Heart right ventricle (tissue), 16 donors: Measurements from ENCODE around the gene UBE3A. TPM values are rescaled to one million over a fixed set of nuclear protein-coding genes. Genes with fewer than 3 reads are reported as not detected.

ENCODE experiments used
- ATAC-seq, 8 donors: fragments of 200-7000 bp; cut with Tn5 transposase; one replicate each; pipeline ENCODE4 v1.9.1; 2020; ENCODE audit warnings: mild to moderate bottlenecking in 8 of 8, moderate library complexity in 8 of 8, moderate number of reproducible peaks in 1 of 8
- DNase-seq, 2 donors: peaks; one replicate each; pipeline ENCODE4 v3.0.0-alpha.2; 2020
- H3K27ac ChIP-seq, 10 donors: fragments of 200-600 bp; sonication (generic) in 2 of 10; one replicate each; pipeline versions ENCODE4 v1.5.0 to v1.8.0; 2020 to 2022; ENCODE audit warnings: mild to moderate bottlenecking in 3 of 10
- H3K27me3 ChIP-seq, 7 donors: fragments of 200-600 bp; one replicate each; pipeline ENCODE4 v1.8.0; 2021 to 2022; ENCODE audit warnings: mild to moderate bottlenecking in 2 of 7
- H3K36me3 ChIP-seq, 9 donors: fragments of 200-600 bp; sonication (generic) in 1 of 9; one replicate each; pipeline versions ENCODE4 v1.5.0 to v1.8.0; 2020 to 2022; ENCODE audit warnings: mild to moderate bottlenecking in 2 of 9
- H3K4me1 ChIP-seq, 9 donors: fragments of 200-600 bp; sonication (generic) in 1 of 9; one replicate each; pipeline versions ENCODE4 v1.5.0 to v1.8.0; 2020 to 2022; ENCODE audit warnings: mild to moderate bottlenecking in 4 of 9
- H3K4me3 ChIP-seq, 10 donors: fragments of 200-600 bp; sonication (generic) in 2 of 10; one replicate each; pipeline versions ENCODE4 v1.5.0 to v1.8.0; 2020 to 2022; ENCODE audit warnings: mild to moderate bottlenecking in 7 of 10, moderate library complexity in 2 of 10
- H3K9me3 ChIP-seq, 11 donors: fragments of 200-600 bp in 10 of 11; sonication (generic) in 2 of 11; one replicate each; pipeline versions ENCODE4 v1.5.0 to v1.8.0; 2013 to 2022; ENCODE audit warnings: mild to moderate bottlenecking in 2 of 11, control low read depth in 1 of 11, moderate library complexity in 1 of 11
- WGBS, 2 donors: extraction: QIAGEN DNeasy Blood & Tissue Kit; methylation state at CpG; one replicate each; pipeline ENCODE4 v1.1.7; 2013; ENCODE audit warnings: inconsistent platforms in 1 of 2; 5-methylcytosine and 5-hydroxymethylcytosine counted together
- intact Hi-C, 10 donors: fragments of 100-400 bp; cut with DNase I; formaldehyde crosslinking; loops; one replicate each; pipeline versions ENCODE4 v1.11.1 to v1.14.2; 2022
- polyA plus RNA-seq, 2 donors: library from polyadenylated mRNA; stranded (reverse); fragments of 200-250 nt; gene quantifications; one replicate each; pipeline ENCODE4 v1.2.3, GENCODE V29; 2013
- total RNA-seq, 10 donors: library from RNA; stranded (reverse); fragmentation: NEBNext Ultra II Directional in 3 of 10; extraction: Animal tissue kit (Norgen Biotek cat#: 25700) in 3 of 10; gene quantifications; one replicate each; pipeline versions ENCODE4 v1.2.1 to v1.2.4, GENCODE V29; 2021 to 2023
- TF ChIP-seq, protein P1 (sequence below), 9 donors: fragments of 200-600 bp; sonication (generic) in 2 of 9; IDR thresholded peaks; one replicate each; pipeline versions ENCODE4 v1.5.0 to v1.8.0; 2021 to 2022; ENCODE audit warnings: antibody characterized with exemption in 9 of 9, mild to moderate bottlenecking in 5 of 9, moderate library complexity in 1 of 9
- donor health status: Arrhythmogenic right ventricular cardiomyopathy.
- donor health status: ischemic (EF 13 %, LVEDD 7.1; RV severe dilation, severe dysfunction).
- donor health status: healthy with polysubstance abuse.
- donor health status: DM: no; HTN: yes; CAD: no.
- donor health status: DM: no; HTN: no; CAD: no.
- donor health status: ischemic (EF 25% LVEDD 6.9; RV normal size, moderate dysfunction).
- donor health status: ischemic (EF 25% LVEDD 5.7; RV mildly dilated, moderate dysfunction).
- donor health status: healthy.
- donor health status: DM: yes; HTN: yes; CAD: no.
- donor health status: Ischemic cardiomyopathy.
- donor health status: ischemic (EF 35%, LVEDD 5.7; RV mildly dilated, moderate dysfunction).
- donor health status: nonischemic (EF 11% LVEDD 7.7; RV severe dilation, severe dysfunction).
- donor health status: DM: yes; HTN: yes; CAD: no.
- donor health status: PGD.
- donor health status: ischemic (EF 29% LVEDD 5.4; RV normal size, mild dysfunction).
- donor health status: nonischemic (EF 23%, LVEDD 6.1; RV moderate dilation, normal function).

UBE3A gene
- total and polyA plus RNA-seq, 12 donors: 24.2 to 146 (median 108) TPM

- ATAC-seq (no peak), DNase-seq (no peak)
- Histone ChIP-seq H3K27me3 (no peaks in the 10 kb centered on the region), H3K27ac (no peak overlapping the region), H3K36me3 (peaks cover 0 to 68% (median 25%) of the 10 kb centered on the region in 9 donors), H3K4me1 (no peaks in the 10 kb centered on the region), H3K9me3 (peaks cover 0 to 9% (median 0%) of the 10 kb centered on the region in 11 donors), H3K4me3 (no peak overlapping the region)
- intact Hi-C loops: loop anchor here in 1 of 10 donors (10.0 kb wide), 1 partner anchor 60 kb away; no protein-coding TSS in a partner anchor
- TF ChIP-seq, protein P1, sequence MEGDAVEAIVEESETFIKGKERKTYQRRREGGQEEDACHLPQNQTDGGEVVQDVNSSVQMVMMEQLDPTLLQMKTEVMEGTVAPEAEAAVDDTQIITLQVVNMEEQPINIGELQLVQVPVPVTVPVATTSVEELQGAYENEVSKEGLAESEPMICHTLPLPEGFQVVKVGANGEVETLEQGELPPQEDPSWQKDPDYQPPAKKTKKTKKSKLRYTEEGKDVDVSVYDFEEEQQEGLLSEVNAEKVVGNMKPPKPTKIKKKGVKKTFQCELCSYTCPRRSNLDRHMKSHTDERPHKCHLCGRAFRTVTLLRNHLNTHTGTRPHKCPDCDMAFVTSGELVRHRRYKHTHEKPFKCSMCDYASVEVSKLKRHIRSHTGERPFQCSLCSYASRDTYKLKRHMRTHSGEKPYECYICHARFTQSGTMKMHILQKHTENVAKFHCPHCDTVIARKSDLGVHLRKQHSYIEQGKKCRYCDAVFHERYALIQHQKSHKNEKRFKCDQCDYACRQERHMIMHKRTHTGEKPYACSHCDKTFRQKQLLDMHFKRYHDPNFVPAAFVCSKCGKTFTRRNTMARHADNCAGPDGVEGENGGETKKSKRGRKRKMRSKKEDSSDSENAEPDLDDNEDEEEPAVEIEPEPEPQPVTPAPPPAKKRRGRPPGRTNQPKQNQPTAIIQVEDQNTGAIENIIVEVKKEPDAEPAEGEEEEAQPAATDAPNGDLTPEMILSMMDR (IDR thresholded peaks at IDR 0.05): no peak
- WGBS, 2 donors: 96 to 99% methylated on average over 4 of the region's 4 CpGs
Observed at GRCh38 chr15:25335279-25335678, 103.5 kb downstream of the UBE3A start.

GRCh38 chr15:25333049-25333448 is 105.8 kb downstream of the UBE3A start:
- intact Hi-C loops: loop anchor here in 1 of 10 donors (10.0 kb wide), 1 partner anchor 58 kb away; no protein-coding TSS in a partner anchor

GRCh38 chr15:25332306-25332705 is 106.5 kb downstream of the UBE3A start:
- DNase-seq (no peak), ATAC-seq (no peak)
- Histone ChIP-seq H3K27ac (no peak overlapping the region), H3K9me3 (peaks cover 0 to 9% (median 0%) of the 10 kb centered on the region in 11 donors), H3K4me3 (no peak overlapping the region), H3K27me3 (no peaks in the 10 kb centered on the region), H3K36me3 (peaks cover 0 to 42% (median 6%) of the 10 kb centered on the region in 9 donors), H3K4me1 (no peaks in the 10 kb centered on the region)
- TF ChIP-seq, protein P1 (IDR thresholded peaks at IDR 0.05): no peak
- WGBS, 2 donors: 89 to 92% methylated on average over 2 of the region's 2 CpGs
- intact Hi-C loops: loop anchor here in 1 of 10 donors (10.0 kb wide), 1 partner anchor 58 kb away; no protein-coding TSS in a partner anchor

More at GRCh38 chr15:25333049-25333448, 105.8 kb downstream of the UBE3A start:
- ATAC-seq: no peak
- H3K4me3 ChIP-seq: no peak overlapping the region
- no peaks in the 10 kb centered on the region for H3K4me1 ChIP-seq
- H3K27ac ChIP-seq: no peak overlapping the region
- 99 to 100% methylated on average over 2 of the region's 2 CpGs for WGBS, 2 donors
- H3K9me3 ChIP-seq: peaks cover 0 to 9% (median 0%) of the 10 kb centered on the region in 11 donors
- peaks cover 0 to 49% (median 7%) of the 10 kb centered on the region in 9 donors for H3K36me3 ChIP-seq
- no peaks in the 10 kb centered on the region for H3K27me3 ChIP-seq
- TF ChIP-seq, protein P1 (IDR thresholded peaks at IDR 0.05): no peak
- no peak for DNase-seq

DNA sequence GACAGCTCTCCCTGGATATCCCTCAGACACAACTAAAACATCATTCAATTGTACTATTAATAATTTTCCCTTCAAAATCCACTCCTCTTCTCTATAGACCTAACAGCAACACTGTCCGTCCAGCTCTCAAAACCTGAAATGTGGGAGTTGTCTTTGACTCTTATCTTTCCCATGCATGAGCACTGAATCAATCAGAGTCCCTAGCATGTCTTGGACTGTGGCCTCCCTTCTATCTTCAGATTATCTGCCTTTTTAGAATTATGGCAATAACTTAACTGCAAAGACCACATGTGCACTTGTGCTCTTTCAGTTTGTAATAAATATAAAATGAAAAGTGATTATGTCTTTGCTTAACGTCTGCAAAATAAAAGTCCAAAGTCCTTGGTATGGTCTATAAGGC is 107.0 kb downstream of the UBE3A start:
- Histone ChIP-seq H3K4me1 (no peaks in the 10 kb centered on the region), H3K4me3 (no peak overlapping the region), H3K27ac (no peak overlapping the region), H3K9me3 (peaks cover 0 to 9% (median 0%) of the 10 kb centered on the region in 11 donors), H3K27me3 (no peaks in the 10 kb centered on the region), H3K36me3 (peaks cover 0 to 37% (median 6%) of the 10 kb centered on the region in 9 donors)
- TF ChIP-seq, protein P1 (IDR thresholded peaks at IDR 0.05): no peak
- DNase-seq (no peak), ATAC-seq (no peak)
- 88 to 96% methylated on average over 2 of the region's 2 CpGs for WGBS, 2 donors
- intact Hi-C loops: loop anchor here in 1 of 10 donors (10.0 kb wide), 1 partner anchor 57 kb away; no protein-coding TSS in a partner anchor
